Measurements from ENCODE around the gene TSHZ3.

The TSHZ3 gene

DNA sequence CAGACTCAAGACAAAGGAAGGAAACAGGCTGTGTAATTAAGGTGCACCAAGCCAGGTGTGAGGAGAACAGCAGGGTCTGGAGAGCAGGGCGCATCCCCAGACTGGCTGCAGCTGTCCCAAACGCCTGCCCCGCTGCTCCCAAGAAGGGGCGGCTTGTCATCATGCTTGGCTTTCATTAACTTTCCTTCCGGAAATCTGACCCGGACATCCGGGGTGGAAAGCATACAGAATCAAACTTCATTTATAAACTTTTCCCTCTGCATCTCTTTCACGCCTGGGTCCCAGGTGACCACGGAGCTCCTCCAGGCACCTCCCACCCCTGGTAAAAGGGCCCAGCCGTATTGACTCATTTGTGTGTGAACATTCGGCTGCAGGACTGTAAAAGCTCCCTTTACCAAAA lies 31.7 kb downstream of the TSHZ3 start:
- no peak overlapping the region for H3K27ac ChIP-seq (ENCODE audit: low read length)

DNA sequence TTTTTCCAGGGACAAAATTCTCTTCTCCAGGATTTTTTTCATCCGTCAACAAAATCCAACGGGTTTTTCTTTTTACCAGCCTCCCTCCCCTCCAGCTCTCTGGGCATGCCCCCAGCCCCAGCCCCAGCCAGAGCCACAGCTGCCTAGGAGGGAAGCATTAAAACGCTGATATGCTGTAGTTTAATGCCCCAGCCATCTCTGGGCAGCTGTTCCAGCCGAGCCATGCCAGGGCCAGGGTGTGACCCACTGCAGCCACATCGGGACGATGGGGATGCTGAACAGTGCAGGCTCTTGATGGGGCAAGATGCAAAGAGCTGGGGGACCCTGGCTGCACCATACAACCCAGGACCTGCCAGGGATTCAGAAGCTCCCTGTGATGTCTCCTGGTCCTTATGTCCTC lies 32.1 kb downstream of the TSHZ3 start:
- Histone ChIP-seq H3K27ac (ENCODE audit: low read length) (peak overlapping the region; percentile 60), H3K27me3 (ENCODE audit: low read depth, low read length) (no peaks in the 10 kb centered on the region), H3K36me3 (ENCODE audit: control insufficient read depth in 1 of 2, insufficient read depth in 2 of 2, low read length in 2 of 2) (no peaks in the 10 kb centered on the region), H3K4me3 (ENCODE audit: low read depth in 1 of 2, low read length in 2 of 2) (peak overlapping the region in 1 of 2 donors; percentile 22), H3K9me3 (ENCODE audit: control insufficient read depth in 1 of 2, low read length in 2 of 2) (no peaks in the 10 kb centered on the region), H3K4me1 (ENCODE audit: control insufficient read depth in 1 of 2, insufficient read depth in 2 of 2, low read length in 2 of 2) (peaks cover 15 to 58% of the 10 kb centered on the region in 2 donors)

More for the DNA sequence above, 31.7 kb downstream of the TSHZ3 start:
- H3K4me1 ChIP-seq (ENCODE audit: control insufficient read depth in 1 of 2, insufficient read depth in 2 of 2, low read length in 2 of 2), result peaks cover 15 to 53% of the 10 kb centered on the region in 2 donors
- H3K36me3 ChIP-seq (ENCODE audit: control insufficient read depth in 1 of 2, insufficient read depth in 2 of 2, low read length in 2 of 2), result no peaks in the 10 kb centered on the region
- H3K27me3 ChIP-seq (ENCODE audit: low read depth, low read length), result no peaks in the 10 kb centered on the region
- H3K4me3 ChIP-seq (ENCODE audit: low read depth in 1 of 2, low read length in 2 of 2), result no peak overlapping the region
- H3K9me3 ChIP-seq (ENCODE audit: control insufficient read depth in 1 of 2, low read length in 2 of 2), result no peaks in the 10 kb centered on the region

DNA sequence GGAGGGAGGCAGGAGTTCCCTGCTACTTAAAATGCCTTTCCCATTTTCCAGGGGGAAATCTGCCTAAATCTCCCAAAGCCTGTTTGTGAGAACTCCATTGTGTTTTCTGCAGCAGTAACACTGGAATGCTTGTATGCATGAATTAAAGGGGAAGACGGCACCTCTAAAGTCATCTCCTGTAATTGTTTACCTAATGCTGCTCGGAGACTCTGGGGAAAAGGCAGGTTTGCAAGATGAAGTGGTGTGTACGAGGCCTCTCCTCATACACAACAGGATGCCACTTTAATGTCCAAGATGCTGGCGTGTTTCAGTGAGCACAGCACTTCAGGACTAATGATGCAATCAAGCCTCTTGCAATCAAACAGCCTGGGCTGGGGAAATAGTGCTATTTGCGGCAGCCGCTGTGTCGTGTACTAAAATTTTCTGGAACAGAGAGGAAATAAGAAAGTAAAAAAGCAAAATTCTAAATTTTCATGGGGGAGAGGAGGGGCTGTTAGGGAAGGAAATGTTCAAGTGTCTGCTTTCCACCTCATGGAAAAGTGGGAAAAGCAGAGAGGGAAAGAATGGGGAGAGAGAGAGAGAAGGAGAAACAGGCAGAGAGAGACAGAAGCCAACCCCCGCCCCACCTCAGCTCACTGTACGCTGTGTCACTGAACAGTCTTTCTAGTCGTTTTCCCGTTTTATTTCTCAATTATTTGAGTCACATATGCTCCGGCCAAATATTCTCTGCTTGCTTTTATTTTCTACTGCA lies 32.9 kb downstream of the TSHZ3 start:
- H3K27me3 ChIP-seq (ENCODE audit: low read depth, low read length), result no peaks in the 10 kb centered on the region
- no peaks in the 10 kb centered on the region for H3K36me3 ChIP-seq (ENCODE audit: control insufficient read depth in 1 of 2, insufficient read depth in 2 of 2, low read length in 2 of 2)
- H3K4me1 ChIP-seq (ENCODE audit: control insufficient read depth in 1 of 2, insufficient read depth in 2 of 2, low read length in 2 of 2), result peaks cover 15 to 60% of the 10 kb centered on the region in 2 donors
- H3K4me3 ChIP-seq (ENCODE audit: low read depth in 1 of 2, low read length in 2 of 2), result peak overlapping the region; percentile 7 to 22
- no peaks in the 10 kb centered on the region for H3K9me3 ChIP-seq (ENCODE audit: control insufficient read depth in 1 of 2, low read length in 2 of 2)
- peak overlapping the region; percentile 60 for H3K27ac ChIP-seq (ENCODE audit: low read length)

DNA sequence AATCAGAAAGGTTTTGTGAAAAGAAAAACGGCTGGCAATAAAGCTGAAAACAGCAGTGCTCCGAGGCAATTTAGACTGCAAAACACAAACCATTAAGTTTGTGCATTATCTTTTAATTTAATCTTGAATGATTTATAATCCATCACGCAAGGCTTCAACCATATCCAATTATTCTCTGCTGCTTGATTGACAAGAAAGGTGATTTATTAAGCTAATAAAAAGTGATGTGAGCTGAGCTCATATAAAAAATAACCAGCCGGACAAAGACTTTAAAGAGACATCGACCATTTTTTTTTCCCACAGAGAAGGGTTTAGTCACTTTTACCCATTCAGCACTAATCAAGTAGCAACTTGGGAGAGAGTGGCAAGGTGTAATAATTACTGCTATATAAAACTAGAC lies 33.6 kb downstream of the TSHZ3 start:
- H3K9me3 ChIP-seq (ENCODE audit: control insufficient read depth in 1 of 2, low read length in 2 of 2), result no peaks in the 10 kb centered on the region
- peaks cover 15 to 60% of the 10 kb centered on the region in 2 donors for H3K4me1 ChIP-seq (ENCODE audit: control insufficient read depth in 1 of 2, insufficient read depth in 2 of 2, low read length in 2 of 2)
- no peaks in the 10 kb centered on the region for H3K36me3 ChIP-seq (ENCODE audit: control insufficient read depth in 1 of 2, insufficient read depth in 2 of 2, low read length in 2 of 2)
- no peak overlapping the region for H3K27ac ChIP-seq (ENCODE audit: low read length)
- H3K27me3 ChIP-seq (ENCODE audit: low read depth, low read length), result no peaks in the 10 kb centered on the region
- peak overlapping the region in 1 of 2 donors; percentile 7 for H3K4me3 ChIP-seq (ENCODE audit: low read depth in 1 of 2, low read length in 2 of 2)

DNA sequence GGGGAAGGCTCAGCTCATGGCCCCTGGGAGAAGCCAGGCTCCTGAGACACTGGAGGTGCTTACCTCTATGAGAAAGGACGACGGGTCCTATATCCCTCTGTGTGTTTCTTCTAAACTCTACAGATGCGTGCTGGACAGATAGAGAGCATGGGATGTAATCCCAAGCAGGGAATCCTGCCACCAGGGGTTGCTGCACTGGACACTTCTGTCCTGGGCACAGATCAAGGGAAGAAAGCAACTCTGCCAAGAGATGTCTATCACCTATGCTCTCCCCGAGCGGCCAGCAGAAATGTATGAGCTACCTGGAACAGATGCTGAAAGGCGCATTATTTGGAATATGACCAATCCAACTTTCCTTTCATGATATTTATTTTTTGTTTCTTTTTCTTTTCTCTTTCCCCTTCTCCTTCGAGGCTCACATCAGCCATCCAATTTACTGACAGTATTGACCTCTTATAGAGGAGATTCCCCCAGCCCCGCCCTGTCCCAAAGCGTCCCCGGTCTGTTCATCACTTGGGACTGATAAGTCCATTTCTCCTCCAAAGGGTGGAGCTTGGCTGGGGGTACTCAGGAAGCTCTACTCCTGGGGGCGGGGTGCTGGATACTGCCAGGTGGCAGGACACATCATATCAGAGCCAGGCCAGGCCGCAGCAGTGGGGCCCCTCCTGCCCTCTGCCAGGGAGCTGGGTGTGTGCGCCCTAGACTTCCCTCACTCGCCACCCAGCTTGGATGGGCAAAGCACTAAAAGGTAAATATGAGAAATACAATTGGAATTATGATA lies 34.2 kb downstream of the TSHZ3 start:
- no peak overlapping the region for H3K4me3 ChIP-seq (ENCODE audit: low read depth in 1 of 2, low read length in 2 of 2)
- no peaks in the 10 kb centered on the region for H3K27me3 ChIP-seq (ENCODE audit: low read depth, low read length)
- no peak overlapping the region for H3K27ac ChIP-seq (ENCODE audit: low read length)
- no peaks in the 10 kb centered on the region for H3K36me3 ChIP-seq (ENCODE audit: control insufficient read depth in 1 of 2, insufficient read depth in 2 of 2, low read length in 2 of 2)
- H3K4me1 ChIP-seq (ENCODE audit: control insufficient read depth in 1 of 2, insufficient read depth in 2 of 2, low read length in 2 of 2), result peaks cover 15 to 60% of the 10 kb centered on the region in 2 donors
- H3K9me3 ChIP-seq (ENCODE audit: control insufficient read depth in 1 of 2, low read length in 2 of 2), result no peaks in the 10 kb centered on the region

DNA sequence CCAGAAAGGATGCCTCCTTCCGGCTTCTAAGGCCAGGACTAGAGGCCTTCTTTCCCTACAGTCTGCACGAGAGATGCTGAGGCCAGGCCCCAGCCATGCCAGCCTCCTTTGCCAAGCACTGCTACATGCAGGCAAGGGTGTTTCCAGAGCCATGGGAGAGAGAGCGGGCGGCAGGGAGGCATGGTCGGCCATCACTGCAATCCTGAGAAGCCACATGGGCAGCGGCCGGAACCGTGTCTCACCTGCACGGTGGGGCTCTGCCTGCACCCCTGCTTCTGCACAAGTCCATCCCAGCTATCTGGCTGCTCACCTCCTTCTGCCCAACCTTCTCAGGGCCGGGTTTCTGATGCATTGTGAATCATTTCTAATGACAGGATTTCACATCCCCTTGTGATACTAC lies 35.1 kb downstream of the TSHZ3 start:
- Histone ChIP-seq H3K4me1 (ENCODE audit: control insufficient read depth in 1 of 2, insufficient read depth in 2 of 2, low read length in 2 of 2) (peaks cover 15 to 54% of the 10 kb centered on the region in 2 donors), H3K27ac (ENCODE audit: low read length) (no peak overlapping the region), H3K36me3 (ENCODE audit: control insufficient read depth in 1 of 2, insufficient read depth in 2 of 2, low read length in 2 of 2) (no peaks in the 10 kb centered on the region), H3K4me3 (ENCODE audit: low read depth in 1 of 2, low read length in 2 of 2) (no peak overlapping the region), H3K9me3 (ENCODE audit: control insufficient read depth in 1 of 2, low read length in 2 of 2) (no peaks in the 10 kb centered on the region), H3K27me3 (ENCODE audit: low read depth, low read length) (no peaks in the 10 kb centered on the region)

DNA sequence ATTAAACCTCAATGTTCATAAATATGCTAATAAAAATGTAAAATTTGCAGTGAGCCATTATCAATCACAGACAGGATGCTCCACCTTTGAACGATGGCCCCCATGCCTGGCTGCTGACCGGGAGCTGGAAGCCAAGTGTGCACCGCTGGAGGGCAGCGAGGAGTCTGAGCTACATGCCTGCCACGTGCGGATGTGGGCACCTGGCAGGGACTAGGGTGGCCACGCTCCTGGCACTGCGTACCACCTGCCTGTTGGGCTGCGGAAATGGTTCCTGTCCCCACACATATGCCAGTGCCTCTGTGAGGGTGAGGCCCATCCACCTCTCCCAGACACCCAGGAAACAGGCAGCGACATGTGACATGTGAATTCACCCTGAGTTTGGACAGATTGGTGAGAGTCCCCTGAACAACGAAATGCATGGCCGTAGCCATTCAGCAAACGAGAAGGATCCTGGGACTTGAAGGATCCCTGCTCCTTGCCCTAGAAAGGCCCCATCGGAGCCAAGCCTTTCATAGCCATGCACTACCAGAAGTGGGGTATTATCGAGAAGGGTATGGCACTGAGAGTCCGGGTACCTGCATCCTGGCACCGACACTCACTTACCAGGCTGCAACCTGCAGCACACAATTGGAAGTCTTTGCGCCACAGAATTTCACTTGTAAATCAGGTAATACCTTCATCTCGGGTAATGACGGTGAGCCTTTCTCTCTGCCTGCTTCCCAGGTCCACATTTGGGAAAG lies 35.8 kb downstream of the TSHZ3 start:
- peaks cover 15 to 48% of the 10 kb centered on the region in 2 donors for H3K4me1 ChIP-seq (ENCODE audit: control insufficient read depth in 1 of 2, insufficient read depth in 2 of 2, low read length in 2 of 2)
- H3K27ac ChIP-seq (ENCODE audit: low read length), result no peak overlapping the region
- no peaks in the 10 kb centered on the region for H3K9me3 ChIP-seq (ENCODE audit: control insufficient read depth in 1 of 2, low read length in 2 of 2)
- H3K27me3 ChIP-seq (ENCODE audit: low read depth, low read length), result no peaks in the 10 kb centered on the region
- no peak overlapping the region for H3K4me3 ChIP-seq (ENCODE audit: low read depth in 1 of 2, low read length in 2 of 2)
- no peaks in the 10 kb centered on the region for H3K36me3 ChIP-seq (ENCODE audit: control insufficient read depth in 1 of 2, insufficient read depth in 2 of 2, low read length in 2 of 2)

DNA sequence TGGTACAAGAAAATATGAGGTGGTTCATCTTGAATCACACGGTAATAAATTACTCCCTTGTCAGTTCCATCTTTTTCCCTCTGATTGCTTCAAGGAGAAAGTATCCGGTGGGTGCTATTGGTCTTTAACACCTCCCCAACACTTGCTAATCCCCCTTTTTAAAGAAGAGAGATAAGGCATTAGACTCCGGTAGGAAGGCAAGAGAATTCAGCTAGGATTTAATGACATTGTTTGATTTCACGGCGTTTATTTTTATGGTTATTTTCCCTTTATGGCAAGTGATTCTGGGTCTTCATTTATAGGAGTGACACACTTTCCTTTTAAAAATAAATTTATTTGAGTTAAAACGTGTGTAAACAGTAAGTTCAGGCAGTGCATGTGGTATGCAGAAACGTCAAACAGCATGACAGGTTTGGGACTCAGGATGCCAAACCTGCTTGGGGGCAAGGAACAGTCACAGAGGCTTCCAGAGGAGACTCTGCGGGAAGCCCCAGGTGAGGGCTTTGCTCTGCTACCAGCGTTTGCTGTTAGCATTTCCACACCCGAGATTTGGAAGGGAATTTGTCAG lies 36.5 kb downstream of the TSHZ3 start:
- no peaks in the 10 kb centered on the region for H3K36me3 ChIP-seq (ENCODE audit: control insufficient read depth in 1 of 2, insufficient read depth in 2 of 2, low read length in 2 of 2)
- H3K27ac ChIP-seq (ENCODE audit: low read length), result no peak overlapping the region
- no peak overlapping the region for H3K4me3 ChIP-seq (ENCODE audit: low read depth in 1 of 2, low read length in 2 of 2)
- peaks cover 15 to 43% of the 10 kb centered on the region in 2 donors for H3K4me1 ChIP-seq (ENCODE audit: control insufficient read depth in 1 of 2, insufficient read depth in 2 of 2, low read length in 2 of 2)
- no peaks in the 10 kb centered on the region for H3K9me3 ChIP-seq (ENCODE audit: control insufficient read depth in 1 of 2, low read length in 2 of 2)
- H3K27me3 ChIP-seq (ENCODE audit: low read depth, low read length), result no peaks in the 10 kb centered on the region

DNA sequence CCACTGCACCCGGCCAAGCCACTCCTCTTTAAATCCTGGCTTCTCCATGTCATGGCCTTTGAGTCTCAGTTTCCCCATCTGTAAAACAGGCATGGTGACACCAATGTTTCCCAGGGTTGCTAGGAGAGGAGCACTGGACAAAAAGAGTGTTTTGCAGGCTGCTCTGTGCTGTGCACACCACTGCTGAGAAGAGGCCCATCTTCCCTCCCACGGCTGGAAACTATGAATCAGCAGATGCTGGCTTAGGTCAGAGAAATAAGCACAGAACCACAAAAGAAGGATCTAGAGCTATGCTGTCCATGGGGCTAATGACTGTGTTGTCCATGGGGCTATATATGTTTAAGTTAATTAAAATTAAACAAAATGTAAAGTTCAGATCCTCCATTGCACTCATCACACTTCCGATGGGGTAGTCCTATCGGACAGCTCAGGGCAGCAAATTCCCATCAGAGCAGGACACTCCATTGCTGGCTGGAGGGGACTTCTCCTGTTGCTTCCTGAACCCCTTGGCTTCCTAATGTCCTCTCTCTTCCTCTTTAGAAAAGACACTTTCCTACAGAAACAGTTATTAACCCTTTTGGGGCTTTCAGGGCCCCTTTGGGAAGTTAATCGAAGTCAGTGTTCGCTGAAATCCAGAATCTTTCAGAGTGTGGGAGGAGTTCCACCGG lies 37.1 kb downstream of the TSHZ3 start:
- peaks cover 10 to 37% of the 10 kb centered on the region in 2 donors for H3K4me1 ChIP-seq (ENCODE audit: control insufficient read depth in 1 of 2, insufficient read depth in 2 of 2, low read length in 2 of 2)

DNA sequence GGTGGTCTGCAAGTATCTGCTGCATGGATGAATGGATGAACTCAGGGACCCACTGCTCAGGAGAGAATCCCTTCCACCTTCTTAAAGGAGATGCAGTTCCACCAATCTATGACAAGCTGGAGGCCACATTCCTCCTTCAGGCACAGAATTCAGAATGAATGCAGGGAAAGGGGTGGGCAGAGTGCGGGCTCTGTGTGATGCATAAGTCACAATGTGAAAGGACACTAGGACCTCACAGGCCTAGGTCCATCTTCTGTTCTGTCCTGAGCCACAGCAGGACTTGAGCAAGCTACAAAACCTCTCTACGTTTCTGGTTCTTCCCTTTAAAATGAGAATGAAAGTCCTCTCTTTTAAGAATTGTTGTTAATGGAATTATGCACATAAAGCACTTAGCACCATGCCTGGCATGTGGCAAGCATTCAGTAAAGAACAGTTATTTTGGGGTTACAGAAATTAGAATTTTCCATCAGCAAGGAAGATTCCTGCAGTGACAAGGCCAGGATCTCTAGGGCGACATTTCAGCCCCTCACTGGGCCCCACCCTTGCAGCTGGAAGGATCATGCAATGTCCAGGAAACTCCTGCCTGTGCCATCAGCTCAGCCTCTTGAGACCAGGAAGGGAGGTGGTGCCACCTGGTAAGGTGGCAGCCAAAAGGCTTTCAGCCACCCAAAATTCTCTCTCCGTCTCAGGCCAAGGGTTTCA lies 38.7 kb downstream of the TSHZ3 start:
- Histone ChIP-seq H3K36me3 (ENCODE audit: control insufficient read depth in 1 of 2, insufficient read depth in 2 of 2, low read length in 2 of 2) (no peaks in the 10 kb centered on the region), H3K27ac (ENCODE audit: low read length) (no peak overlapping the region), H3K9me3 (ENCODE audit: control insufficient read depth in 1 of 2, low read length in 2 of 2) (no peaks in the 10 kb centered on the region), H3K27me3 (ENCODE audit: low read depth, low read length) (no peaks in the 10 kb centered on the region), H3K4me3 (ENCODE audit: low read depth in 1 of 2, low read length in 2 of 2) (no peak overlapping the region), H3K4me1 (ENCODE audit: control insufficient read depth in 1 of 2, insufficient read depth in 2 of 2, low read length in 2 of 2) (peaks cover 1 to 22% of the 10 kb centered on the region in 2 donors)

More for the DNA sequence above, 37.1 kb downstream of the TSHZ3 start:
- Histone ChIP-seq H3K27ac (ENCODE audit: low read length) (no peak overlapping the region), H3K4me3 (ENCODE audit: low read depth in 1 of 2, low read length in 2 of 2) (no peak overlapping the region), H3K9me3 (ENCODE audit: control insufficient read depth in 1 of 2, low read length in 2 of 2) (no peaks in the 10 kb centered on the region), H3K36me3 (ENCODE audit: control insufficient read depth in 1 of 2, insufficient read depth in 2 of 2, low read length in 2 of 2) (no peaks in the 10 kb centered on the region), H3K27me3 (ENCODE audit: low read depth, low read length) (no peaks in the 10 kb centered on the region)

All from muscle layer of duodenum (tissue), 2 donors.